ENCODE data around the gene CGNL1.

The CGNL1 gene

DNA sequence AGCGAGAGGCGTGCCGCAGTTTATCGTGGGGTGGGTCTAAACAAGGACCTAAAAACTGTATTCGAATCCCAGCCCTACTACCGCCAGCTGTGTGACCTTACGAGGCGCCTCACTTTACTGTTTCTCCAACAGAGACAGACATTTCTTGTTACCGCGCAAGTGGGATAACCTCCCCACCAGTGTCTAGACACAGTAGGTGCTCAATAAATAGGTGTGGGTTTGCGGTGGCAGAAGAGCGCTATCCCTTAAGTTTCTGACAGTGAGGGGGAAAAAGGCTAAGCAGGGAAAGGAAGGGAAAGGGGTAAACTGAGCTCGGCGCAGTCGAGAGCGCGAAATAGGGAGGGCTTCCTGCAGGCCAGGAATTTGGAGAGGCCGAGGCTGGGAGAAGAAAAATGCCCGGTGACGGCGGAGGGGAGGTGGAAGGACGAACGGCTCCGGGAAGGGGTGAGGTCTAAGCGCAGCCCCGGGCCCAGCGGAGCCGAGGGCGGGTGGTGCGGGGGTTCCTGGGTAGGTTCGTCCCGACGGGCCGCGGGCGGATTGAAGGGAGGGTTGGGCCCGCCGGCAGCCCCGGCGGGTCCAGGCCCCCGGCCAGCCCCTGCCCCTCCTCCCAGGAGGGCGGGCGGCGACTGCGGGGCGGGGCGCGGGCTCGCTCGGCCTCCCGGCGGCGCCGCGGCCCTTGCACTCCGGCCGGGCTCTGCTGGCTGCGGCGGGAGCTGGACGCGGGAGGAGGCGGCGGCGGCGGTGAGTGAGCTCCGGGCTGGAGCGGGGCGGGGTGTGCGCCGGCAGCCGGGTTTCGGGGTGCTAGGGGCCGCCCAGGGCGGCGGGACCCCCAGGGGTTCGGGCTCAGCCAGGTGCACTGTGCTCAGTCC, at the start of gene CGNL1:
Gene CGNL1 (plus strand): TSS at position 679 of the 869 bp plus-strand sequence. CDS start 61,495 bp downstream, outside the sequence.
- no peak for DNase-seq (ENCODE audit: extremely low read depth in 1 of 2, low read depth in 1 of 2)

GRCh38 chr15:57327985-57328471, 48.3 kb upstream of the CGNL1 start:
- DNase-seq (ENCODE audit: extremely low read depth in 1 of 2, low read depth in 1 of 2) = no peak

GRCh38 chr15:57328479-57328878, 47.8 kb upstream of the CGNL1 start:
- no peak for DNase-seq (ENCODE audit: extremely low read depth in 1 of 2, low read depth in 1 of 2)

GRCh38 chr15:57328897-57329296, 47.4 kb upstream of the CGNL1 start:
- no peak for DNase-seq (ENCODE audit: extremely low read depth in 1 of 2, low read depth in 1 of 2)

DNA sequence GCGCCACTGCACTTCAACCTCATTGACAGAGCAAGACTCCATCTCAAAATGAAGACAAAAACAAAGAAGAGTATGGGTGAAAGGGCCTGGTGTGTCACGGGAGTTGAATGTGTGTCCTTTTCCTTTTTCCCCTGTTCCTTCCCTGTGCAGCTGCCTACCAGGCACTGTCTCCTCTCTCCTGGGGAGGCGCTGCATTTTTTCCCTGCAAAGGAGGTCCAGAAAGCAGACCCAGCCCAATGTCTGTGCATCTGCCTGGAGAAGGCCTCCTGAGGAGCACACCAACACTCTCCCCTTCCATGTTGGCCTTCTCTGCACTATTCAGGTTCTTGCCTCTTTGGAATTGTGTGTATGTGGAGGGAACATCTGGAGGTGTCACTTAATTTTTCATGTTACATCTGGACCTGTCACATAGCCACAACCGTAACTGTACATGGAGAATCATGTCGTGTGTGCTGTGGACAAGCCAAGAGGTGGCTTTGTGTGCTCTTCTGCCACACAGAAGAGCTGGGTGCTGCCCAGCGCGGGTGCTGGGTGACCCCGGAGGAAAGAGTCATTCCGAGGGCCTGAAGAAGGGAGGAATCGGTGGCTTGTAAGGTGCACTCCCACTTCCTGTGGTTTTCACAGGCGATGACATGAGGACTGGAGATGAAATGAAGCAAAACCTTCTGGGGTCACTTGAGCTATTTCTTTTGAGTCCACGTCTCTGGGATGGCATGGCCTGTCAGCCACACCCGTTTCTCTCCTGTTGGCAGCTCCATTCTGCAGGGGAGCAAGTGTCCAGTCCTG, 46.5 kb upstream of the CGNL1 start:
- no peak for DNase-seq (ENCODE audit: extremely low read depth in 1 of 2, low read depth in 1 of 2)

- DNase-seq (ENCODE audit: extremely low read depth in 1 of 2, low read depth in 1 of 2) = no peak
Measured at GRCh38 chr15:57330619-57331340, 45.5 kb upstream of the CGNL1 start.

- no peak for DNase-seq (ENCODE audit: extremely low read depth in 1 of 2, low read depth in 1 of 2)
Measured at GRCh38 chr15:57332326-57332725, 44.0 kb upstream of the CGNL1 start.

DNA sequence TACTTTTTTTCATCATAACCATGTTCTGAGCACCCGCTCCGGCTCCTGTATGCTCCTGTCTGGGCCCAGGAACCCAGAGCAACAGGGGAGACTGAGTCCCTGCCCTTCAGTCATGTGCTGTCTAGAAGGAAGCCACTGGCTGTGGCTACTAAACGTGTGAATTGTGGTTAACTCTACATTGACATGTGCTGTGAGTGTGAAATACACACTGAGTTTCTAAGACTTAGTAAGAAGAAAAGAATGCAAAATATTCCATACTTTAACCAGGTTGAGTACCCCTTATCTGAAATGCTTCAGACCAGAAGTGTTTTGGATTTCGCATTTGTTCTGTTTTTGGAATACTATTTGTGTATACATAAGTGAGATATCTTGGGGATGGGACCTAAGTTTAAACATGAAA, 42.8 kb upstream of the CGNL1 start:
- no peak for DNase-seq (ENCODE audit: extremely low read depth in 1 of 2, low read depth in 1 of 2)

DNA sequence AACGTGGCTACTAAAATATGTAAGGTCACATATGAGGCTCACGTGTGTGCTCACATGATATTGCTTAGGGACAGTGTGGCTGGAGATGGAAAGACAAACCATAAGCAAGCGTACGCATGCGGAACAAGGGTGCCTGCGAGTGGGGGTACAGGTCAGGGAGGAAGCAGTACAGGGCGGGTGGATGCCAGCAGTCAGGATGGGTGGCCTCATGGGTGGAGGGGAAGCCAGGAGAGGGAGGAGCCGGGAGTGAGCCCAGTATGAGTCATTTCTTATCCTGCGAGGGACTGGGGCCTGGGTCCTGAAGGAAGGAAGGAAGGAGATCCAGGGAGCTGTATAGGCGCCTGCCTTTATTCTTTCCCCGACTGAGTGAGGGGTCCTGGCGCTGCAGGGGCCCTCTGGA, 42.0 kb upstream of the CGNL1 start:
- DNase-seq (ENCODE audit: extremely low read depth in 1 of 2, low read depth in 1 of 2) = no peak

- DNase-seq (ENCODE audit: extremely low read depth in 1 of 2, low read depth in 1 of 2) = no peak
Measured at GRCh38 chr15:57335293-57335715, 41.0 kb upstream of the CGNL1 start.

DNA sequence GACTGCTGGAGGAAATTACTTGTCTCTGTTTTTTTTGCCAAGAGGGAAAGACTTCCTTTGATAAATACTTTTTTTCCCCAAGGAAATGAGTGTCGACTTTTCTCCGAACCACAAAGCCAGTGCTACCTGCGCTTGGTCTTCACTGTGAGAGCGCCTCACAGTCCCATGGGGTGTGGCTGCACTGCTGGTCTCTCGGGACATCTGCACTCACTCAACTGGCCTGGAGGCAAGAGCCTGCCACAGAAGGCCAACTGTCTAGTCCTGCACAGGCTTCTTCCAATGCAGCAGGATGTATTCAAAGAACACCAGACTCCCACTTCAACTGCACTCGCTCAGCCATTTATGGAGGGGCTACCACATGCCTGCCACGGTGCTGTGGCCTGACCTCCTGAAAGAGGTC, 40.6 kb upstream of the CGNL1 start:
- DNase-seq (ENCODE audit: extremely low read depth in 1 of 2, low read depth in 1 of 2) = no peak

- no peak for DNase-seq (ENCODE audit: extremely low read depth in 1 of 2, low read depth in 1 of 2)
Measured at GRCh38 chr15:57337868-57338411, 38.4 kb upstream of the CGNL1 start.

DNA sequence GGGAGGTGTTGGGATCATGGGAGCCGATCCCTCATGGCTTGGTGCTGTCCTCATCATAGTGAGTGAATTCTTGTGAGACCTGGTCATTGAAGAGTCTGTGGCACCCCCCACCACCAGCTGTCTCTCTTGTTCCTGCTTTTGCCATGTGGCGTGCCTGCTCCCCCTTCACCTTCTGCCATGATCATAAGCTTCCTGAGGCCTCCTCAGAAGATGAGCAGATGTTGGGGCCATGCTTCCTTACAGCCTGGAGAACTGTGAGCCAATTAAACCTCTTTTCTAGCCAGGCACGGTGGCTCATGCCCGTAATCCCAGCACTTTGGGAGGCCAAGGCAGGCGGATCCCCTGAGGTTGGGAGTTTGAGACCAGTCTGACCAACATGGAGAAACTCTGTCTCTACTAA, 37.0 kb upstream of the CGNL1 start:
- DNase-seq (ENCODE audit: extremely low read depth in 1 of 2, low read depth in 1 of 2) = no peak

GRCh38 chr15:57340682-57341259, 35.5 kb upstream of the CGNL1 start:
- DNase-seq (ENCODE audit: extremely low read depth in 1 of 2, low read depth in 1 of 2) = peak in 1 of 2 donors; percentile 3

GRCh38 chr15:57343048-57343447, 33.3 kb upstream of the CGNL1 start:
- DNase-seq (ENCODE audit: extremely low read depth in 1 of 2, low read depth in 1 of 2) = no peak

DNA sequence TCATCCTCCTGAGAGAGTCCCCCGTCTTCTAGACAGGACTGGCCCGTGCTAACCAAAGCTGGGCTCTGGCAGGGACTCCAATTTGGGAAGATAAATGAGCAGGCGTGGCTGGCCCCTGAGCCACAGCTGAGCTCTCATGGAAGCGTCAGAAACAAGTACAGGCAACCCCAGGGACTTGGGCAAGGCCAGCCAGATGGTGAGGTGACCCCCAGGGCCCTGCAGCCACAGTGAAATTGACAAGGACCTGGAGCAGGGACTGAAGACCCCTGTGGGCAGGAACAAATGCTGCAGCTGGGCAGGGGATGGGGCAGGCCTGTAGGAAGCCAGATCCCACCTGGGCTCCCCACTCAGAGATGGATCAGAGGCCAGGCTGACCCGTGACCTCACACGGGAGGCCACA, 32.8 kb upstream of the CGNL1 start:
- DNase-seq (ENCODE audit: extremely low read depth in 1 of 2, low read depth in 1 of 2) = no peak

DNA sequence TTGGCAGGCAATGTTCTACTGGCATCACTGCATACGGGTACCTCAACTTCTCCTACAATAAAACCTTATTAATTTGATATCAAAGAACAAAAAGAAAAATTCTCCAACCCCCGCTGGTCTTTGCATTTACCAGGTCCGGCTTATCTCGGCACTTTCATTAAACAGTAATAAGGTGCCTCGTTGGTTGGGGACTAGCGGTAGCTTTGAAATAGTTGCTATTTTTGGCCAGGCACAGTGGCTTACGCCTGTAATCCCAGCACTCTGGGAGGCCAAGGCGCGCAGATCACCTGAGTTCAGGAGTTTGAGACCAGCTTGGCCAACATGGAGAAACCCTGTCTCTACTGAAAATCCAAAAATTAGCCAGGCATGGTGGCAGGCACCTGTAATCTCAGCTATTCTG, 32.0 kb upstream of the CGNL1 start:
- no peak for DNase-seq (ENCODE audit: extremely low read depth in 1 of 2, low read depth in 1 of 2)

GRCh38 chr15:57345584-57345983, 30.7 kb upstream of the CGNL1 start:
- DNase-seq (ENCODE audit: extremely low read depth in 1 of 2, low read depth in 1 of 2) = no peak

DNA sequence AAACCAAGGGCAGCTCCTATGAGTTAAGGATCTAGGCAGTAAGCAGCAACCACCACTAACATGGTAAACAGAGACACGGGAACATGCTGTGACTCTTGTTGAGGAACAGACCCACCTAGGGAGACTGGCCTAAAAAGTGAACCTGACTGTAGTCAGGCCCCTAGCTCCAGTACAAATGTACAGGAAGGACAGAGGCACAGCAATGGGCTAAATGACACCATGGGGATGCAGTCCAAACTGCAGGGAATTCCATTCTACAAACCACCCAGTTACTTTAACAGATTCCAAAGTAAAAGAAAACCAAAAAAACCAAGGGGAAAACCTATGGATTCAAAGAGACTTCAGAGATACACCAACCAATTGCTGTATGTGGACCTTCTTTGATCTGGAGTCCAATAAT, 28.2 kb upstream of the CGNL1 start:
- DNase-seq (ENCODE audit: extremely low read depth in 1 of 2, low read depth in 1 of 2) = no peak

- DNase-seq (ENCODE audit: extremely low read depth in 1 of 2, low read depth in 1 of 2) = no peak
Measured at GRCh38 chr15:57352535-57353316, 23.6 kb upstream of the CGNL1 start.
